K562 (cell line): ENCODE data around the gene ZFP64. TPM values are rescaled to one million over a fixed set of nuclear protein-coding genes. Genes with fewer than 3 reads are reported as not detected.

Experiments used
- ATAC-seq: fragments of 200-7000 bp; cut with Tn5 transposase; 3 replicates; pipeline ENCODE4 v1.9.1; 2020; ENCODE audit warnings: moderate library complexity
- Bru-seq: library from RNA; stranded (reverse); fragments of 400-500 nt; gene quantifications from one replicate; lab custom pipeline; 2021; lab: Mats Ljungman, UMichigan
- BruChase-seq, 2 experiments: library from RNA; stranded (reverse); fragments of 400-500 nt; gene quantifications; one replicate each; lab custom pipeline; 2021; lab: Mats Ljungman, UMichigan
- BruUV-seq: library from RNA; stranded (reverse); fragments of 400-500 nt; replicated peaks from 2 replicates; lab custom pipeline; 2021; lab: Mats Ljungman, UMichigan
- CTCF ChIA-PET: fragments of 300-600 bp; formaldehyde crosslinking; extraction: SDS; loops from one replicate; lab custom pipeline; 2021; ENCODE audit warnings: low intra/inter-chr PET ratio; lab: Yijun Ruan, JAX
- POLR2A ChIA-PET: fragments of 300-600, 350-650 bp; sonication (Branson Sonifier 250); formaldehyde crosslinking; extraction: SDS; loops from one replicate; lab custom pipeline; 2021; ENCODE audit warnings: antibody characterized with exemption, inconsistent platforms; lab: Yijun Ruan, JAX
- DNase-seq, 4 experiments: peaks; one replicate each; pipeline versions ENCODE4 v3.0.0 to v3.0.0-alpha.2; 2011 to 2018; ENCODE audit warnings: low spot score in 3 of 4, mixed read lengths in 3 of 4; ENCODE audit errors: extremely low read depth in 1 of 4
- FAIRE-seq: peaks from 2 replicates; lab custom pipeline; 2011; peaks lifted over from hg19 to GRCh38; lab: Jason Lieb, UNC
- H2AFZ ChIP-seq: 2 replicates; pipeline ENCODE4 v1.6.0; 2011; ENCODE audit warnings: low read depth, low read length, control low read depth, inconsistent platforms
- H3K27ac ChIP-seq: fragments of 200-600 bp; 3 replicates; pipeline ENCODE4 v1.8.0; 2011; ENCODE audit warnings: low read depth, mild to moderate bottlenecking, control low read depth, inconsistent platforms, low read length, moderate library complexity, mixed read lengths; ENCODE audit errors: extremely low read depth
- H3K27me3 ChIP-seq, 2 experiments: fragments of 300-600 bp in 1 of 2; 2 replicates in 1 of 2; 3 replicates in 1 of 2; pipeline versions ENCODE4 v1.6.0 to v1.8.0; 2011; ENCODE audit warnings: inconsistent platforms in 2 of 2, low read length in 2 of 2, mild to moderate bottlenecking in 1 of 2, mixed read lengths in 1 of 2, moderate library complexity in 1 of 2; ENCODE audit not compliant: control insufficient read depth in 2 of 2, insufficient read depth in 2 of 2
- H3K36me3 ChIP-seq: fragments of 300-600 bp; 3 replicates; pipeline ENCODE4 v1.8.0; 2011; ENCODE audit warnings: mild to moderate bottlenecking, low read length, inconsistent platforms; ENCODE audit not compliant: control insufficient read depth, insufficient read depth
- H3K4me1 ChIP-seq, 2 experiments: fragments of 200-600 bp in 1 of 2; replicated peaks in 1 of 2; 2 replicates in 1 of 2; 3 replicates in 1 of 2; pipeline versions ENCODE4 v1.5.1 to v1.8.0; 2011; ENCODE audit warnings: inconsistent platforms in 2 of 2, low read length in 2 of 2, mild to moderate bottlenecking in 1 of 2, mixed read lengths in 1 of 2, moderate library complexity in 1 of 2; ENCODE audit not compliant: control insufficient read depth in 2 of 2, insufficient read depth in 2 of 2
- H3K4me2 ChIP-seq: 2 replicates; pipeline ENCODE4 v1.6.1; 2011; ENCODE audit warnings: low read length, control low read depth, inconsistent platforms, mixed read lengths; ENCODE audit not compliant: insufficient read depth
- H3K4me3 ChIP-seq: fragments of 200-600 bp; sonication (generic), shearing (Covaris generic); 2 replicates; pipeline ENCODE4 v1.5.1; 2016; ENCODE audit warnings: control low read depth, inconsistent platforms
- H3K79me2 ChIP-seq: fragments of 200-600 bp; 3 replicates; pipeline ENCODE4 v1.8.0; 2011; ENCODE audit warnings: low read length, inconsistent platforms; ENCODE audit not compliant: control insufficient read depth, insufficient read depth
- H3K9ac ChIP-seq, 2 experiments: 2 replicates each; pipeline versions ENCODE4 v1.6.0 to v1.6.1; 2011; ENCODE audit warnings: low read depth in 2 of 2, low read length in 2 of 2, control low read depth in 1 of 2, inconsistent platforms in 1 of 2, mild to moderate bottlenecking in 1 of 2, mixed read lengths in 1 of 2; ENCODE audit not compliant: insufficient read depth in 1 of 2
- H3K9me1 ChIP-seq: one replicate; pipeline ENCODE4 v1.6.0; 2011; ENCODE audit warnings: inconsistent platforms, mild to moderate bottlenecking, low read length, moderate library complexity; ENCODE audit not compliant: control insufficient read depth, insufficient read depth
- H3K9me3 ChIP-seq: replicated peaks from 2 replicates; pipeline ENCODE4 v1.5.1; 2011; ENCODE audit warnings: low read depth, low read length, inconsistent platforms; ENCODE audit not compliant: control insufficient read depth, insufficient read depth
- H4K20me1 ChIP-seq: replicated peaks from 2 replicates; pipeline ENCODE4 v1.6.1; 2011; ENCODE audit warnings: low read length, inconsistent platforms, mixed read lengths; ENCODE audit not compliant: control insufficient read depth, insufficient read depth
- CHAMP1 ChIP-seq: fragments of 450-650 bp; IDR thresholded peaks from 2 replicates; pipeline ENCODE4 v1.6.1; 2016; ENCODE audit warnings: mild to moderate bottlenecking
- E2F8 ChIP-seq: fragments of 450-650 bp; IDR thresholded peaks from 2 replicates; pipeline ENCODE4 v1.7.1; 2018; ENCODE audit warnings: mild to moderate bottlenecking, low read depth; ENCODE audit not compliant: partially characterized antibody
- FOXA3 ChIP-seq, 2 experiments: fragments of 450-650 bp in 1 of 2; sonication (generic) in 1 of 2; formaldehyde crosslinking; IDR thresholded peaks in 1 of 2; conservative IDR thresholded peaks in 1 of 2; 2 replicates each; pipeline versions ENCODE4 v1.4.0 to v1.8.0; 2020 to 2022; ENCODE audit warnings: mild to moderate bottlenecking in 2 of 2, missing genetic modification reagents in 1 of 2
- MAFF ChIP-seq: IDR thresholded peaks from 2 replicates; pipeline ENCODE4 v1.6.1; 2012; ENCODE audit warnings: low read length, improper control_type of control experiment
- PTTG1 ChIP-seq: fragments of 450-650 bp; IDR thresholded peaks from 2 replicates; pipeline ENCODE4 v1.6.1; 2016; ENCODE audit warnings: low read depth, mild to moderate bottlenecking, missing genetic modification characterization, missing compliant biosample characterization
- RB1 ChIP-seq: fragments of 450-650 bp; IDR thresholded peaks from 2 replicates; pipeline ENCODE4 v1.6.1; 2017; ENCODE audit warnings: low read depth, mild to moderate bottlenecking
- SETDB1 ChIP-seq: IDR thresholded peaks from one replicate; pipeline ENCODE4 v1.6.1; 2012; ENCODE audit warnings: low read length, control low read depth, inconsistent platforms
- SMAD4 ChIP-seq: fragments of 250-450 bp; sonication (Bioruptor Pico); conservative IDR thresholded peaks from 2 replicates; pipeline ENCODE4 v1.8.0; 2021; ENCODE audit warnings: inconsistent platforms, mild to moderate bottlenecking, moderate library complexity
- TCF3 ChIP-seq: sonication (generic); formaldehyde crosslinking; IDR thresholded peaks from 2 replicates; pipeline ENCODE4 v1.4.0; 2020; ENCODE audit warnings: mild to moderate bottlenecking, missing genetic modification reagents
- WGBS: fragments of 100-300 bp; shearing (Covaris generic); methylation state at CpG from one replicate; pipeline ENCODE4 v1.1.6; 2016; ENCODE audit warnings: low coverage, mixed read lengths; ENCODE audit not compliant: insufficient coverage; ENCODE audit errors: missing lambda C conversion rate; 5-methylcytosine and 5-hydroxymethylcytosine counted together
- in situ Hi-C: fragments of 300-500 bp; cut with MboI; formaldehyde crosslinking; loops from 4 replicates; pipeline ENCODE4 v1.15.0; 2018; ENCODE audit warnings: inconsistent platforms, mixed read lengths
- intact Hi-C: fragments of 100-400 bp; cut with micrococcal nuclease; formaldehyde crosslinking; loops from 2 replicates; pipeline ENCODE4 v1.14.2; 2022
- long read RNA-seq, 3 experiments: library from polyadenylated mRNA in 2 of 3; library from RNA in 1 of 3; unstranded in 2 of 3; stranded (forward) in 1 of 3; transcript quantifications; one replicate each; pipeline ENCODE4 v2.0.0, GENCODE V29; 2019 to 2022
- polyA minus RNA-seq, 3 experiments: library from RNA; depleted of rRNA, polyadenylated mRNA; stranded (reverse); fragments of >200 nt; gene quantifications; 2 replicates each; pipeline ENCODE4 v1.2.3, GENCODE V29; 2011
- polyA plus RNA-seq, 8 experiments: library from polyadenylated mRNA; depleted of rRNA in 4 of 8; stranded (reverse) in 5 of 8; unstranded in 3 of 8; fragments of >200 nt; fragmentation: Nextera tagmentation in 2 of 8; fragmentation: Illumina TruSeq in 1 of 8; extraction: Ambion mirVana in 2 of 8; extraction: Trizol in 1 of 8; gene quantifications; 2 replicates each; pipeline versions ENCODE4 v1.2.1 to v1.2.3, GENCODE V29; 2011 to 2014; ENCODE audit warnings: inconsistent platforms in 1 of 8, missing spikeins in 1 of 8
- total RNA-seq, 7 experiments: library from RNA; depleted of rRNA in 6 of 7; stranded (reverse); fragments of >200 nt in 6 of 7; fragmentation: Illumina TruSeq in 2 of 7; extraction: Trizol in 2 of 7; gene quantifications; 2 replicates each; pipeline versions ENCODE4 v1.2.1 to v1.2.3, GENCODE V29; 2011 to 2021; ENCODE audit warnings: low replicate concordance in 1 of 7

ZFP64 gene
- total RNA-seq (2011; cell fraction: chromatin; rRNA removed; ENCODE audit: low replicate concordance): 19.7 and 20.7 TPM in 2 replicates
- 15.2 and 16.6 TPM in 2 replicates for total RNA-seq (2011; cell fraction: nucleolus; rRNA removed)
- total RNA-seq (2011; cell fraction: nucleoplasm; rRNA removed): 15.8 and 19.6 TPM in 2 replicates
- 7.0 and 10.3 TPM in 2 replicates for total RNA-seq (2014; rRNA removed)
- total RNA-seq (2014; rRNA removed; fragmentation: Illumina TruSeq; extraction: Trizol): 6.2 and 7.2 TPM in 2 replicates
- 6.3 and 7.1 TPM in 2 replicates for total RNA-seq (2015; rRNA removed; fragmentation: Illumina TruSeq; extraction: Trizol)
- total RNA-seq (2021): 11.3 and 12.9 TPM in 2 replicates
- polyA plus RNA-seq (2011; rRNA removed): 12.2 and 13.8 TPM in 2 replicates
- polyA plus RNA-seq (2011; cell fraction: cytosol; rRNA removed): 14.6 and 19.1 TPM in 2 replicates
- 9.7 and 10.0 TPM in 2 replicates for polyA plus RNA-seq (2011; cell fraction: nucleus; rRNA removed)
- 8.6 and 9.3 TPM in 2 replicates for polyA plus RNA-seq (2012)
- 12.7 and 13.4 TPM in 2 replicates for polyA plus RNA-seq (2014; fragmentation: Illumina TruSeq; extraction: Trizol)
- 1 to 10 TPM; 1.4 to 1.8 TPM for polyA plus RNA-seq (2014; fragmentation: Nextera tagmentation; extraction: Ambion mirVana)
- 7.3 and 8.4 TPM in 2 replicates for polyA plus RNA-seq (2014; rRNA removed)
- polyA minus RNA-seq (2011; rRNA and poly(A)+ RNA removed): 11.8 and 16.2 TPM in 2 replicates
- polyA minus RNA-seq (2011; cell fraction: cytosol; rRNA and poly(A)+ RNA removed): 9.7 and 11.7 TPM in 2 replicates
- 9.0 and 11.1 TPM in 2 replicates for polyA minus RNA-seq (2011; cell fraction: nucleus; rRNA and poly(A)+ RNA removed)
- Bru-seq, nascent RNA: percentile 54 among the genes with signal in this experiment
- BruChase-seq, experiment 1, labeled RNA remaining after a 2-hour chase: percentile 58 among the genes with signal in this experiment
- BruChase-seq, experiment 2, labeled RNA remaining after a 6-hour chase: percentile 58 among the genes with signal in this experiment
- long read RNA-seq, experiment 1, transcript ZFP64-201 (6 exons, 3,264 nt): major isoform, 9 of 48 reads
- long read RNA-seq, experiment 1, partial matches to known transcripts: 19 of 48 reads
- long read RNA-seq, experiment 1, other reads (novel, unspliced or antisense): 18 of 48 reads
- long read RNA-seq, experiment 2, partial matches to known transcripts: 1 of 14 reads
- long read RNA-seq, experiment 2, other reads (novel, unspliced or antisense): 7 of 14 reads
- long read RNA-seq, experiment 3, partial matches to known transcripts: 0 of 4 reads
- long read RNA-seq, experiment 3, other reads (novel, unspliced or antisense): 1 of 4 reads

GRCh38 chr20:52191132-52191915 is at the start of gene ZFP64:
TSS of gene ZFP64 (minus strand) at chr20:52191779. CDS start at chr20:52191636, 143 bp downstream.
- in situ Hi-C loops (no loop called here), intact Hi-C loops (no loop called here)
- Histone ChIP-seq H3K9me1 (no peaks in the 10 kb centered on the region), H4K20me1 (no peaks in the 10 kb centered on the region), H3K4me2 (peak within 1 kb of the TSS; percentile 96), H3K36me3 (peaks cover 8% of the 10 kb centered on the region; the same call in 1 of the 3 replicates), H2AFZ (peak within 1 kb of the TSS; percentile 96), H3K4me3 (peak within 1 kb of the TSS; percentile 67), H3K9me3 (no peaks in the 10 kb centered on the region), H3K4me1 (peaks cover 5 to 18% of the 10 kb centered on the region in 2 experiments; a peak in 4 of 5 replicates), H3K27ac (peak within 1 kb of the TSS; percentile 79), H3K79me2 (peaks cover 22% of the 10 kb centered on the region), H3K9ac (peak within 1 kb of the TSS; percentile 70 to 96), H3K27me3 (no peaks in the 10 kb centered on the region)
- ChIA-PET POLR2A (interaction anchor here (0.5 to 1.8 kb wide), 7 partner anchors 19 to 1233 kb away, joined by 3 to 6 read pairs (median 3); partner anchors contain the start of gene MOCS3), CTCF (no interaction called here)
- DNase-seq (peak; percentile 72 to 86 (median 78)), ATAC-seq (peak; percentile 94), FAIRE-seq (no peak)
- under 1% methylated on average over 51 of the region's 70 CpGs for WGBS
- BruUV-seq: TSS peak; percentile 68
- TF ChIP-seq CHAMP1 (no peak), PTTG1 (tag) (no peak), E2F8 (peak; percentile 23), SMAD4 (CRISPR knock-in tag) (peak; percentile 54), SETDB1 (no peak), TCF3 (peak; percentile 23), MAFF (no peak), FOXA3 (CRISPR knock-in tag; conservative IDR thresholded peaks at IDR 0.05 in 1 of 2, IDR thresholded peaks at IDR 0.05 in 1 of 2) (no peak), RB1 (peak; percentile 86)
